HG02970 (cell line): ENCODE results near the gene SERINC1.

Source experiments
- ATAC-seq: cut with Tn5 transposase; IDR thresholded peaks from one replicate; pipeline ENCODE4 v1.9.1; 2021; ENCODE audit warnings: mild to moderate bottlenecking, moderate library complexity, moderate number of reproducible peaks; ENCODE audit not compliant: unreplicated experiment, low FRiP score

SERINC1 gene

GRCh38 chr6:122399055-122399347 lies 72.6 kb downstream of the SERINC1 start:
- no peak for ATAC-seq

- no peak for ATAC-seq
These were observed 77.6 kb downstream of the SERINC1 start for GRCh38 chr6:122394016-122394415.

- ATAC-seq, result no peak
These were observed 78.2 kb downstream of the SERINC1 start for GRCh38 chr6:122393351-122393896.
